CD4-positive, CD25-positive, alpha-beta regulatory T cell (primary cell): ENCODE measurements around the gene ORM2. TPM values are rescaled to one million over a fixed set of nuclear protein-coding genes. Genes with fewer than 3 reads are reported as not detected.

Experiments used
- ATAC-seq, 2 donors: fragments of 150-1000 bp; cut with Tn5 transposase; one replicate each; pipeline ENCODE4 v1.10.0; 2021; ENCODE audit warnings: low read depth in 2 of 2, moderate number of reproducible peaks in 2 of 2, moderate library complexity in 1 of 2
- DNase-seq, 3 donors: peaks; one replicate each; pipeline versions ENCODE4 v3.0.0 to v3.0.0-alpha.2; 2012 to 2022; ENCODE audit warnings: mixed read lengths in 1 of 3
- H3K27ac ChIP-seq: one replicate; pipeline ENCODE4 v1.7.0; 2013; ENCODE audit warnings: mild to moderate bottlenecking, low read length; ENCODE audit not compliant: insufficient read depth, poor library complexity, severe bottlenecking
- H3K27me3 ChIP-seq: one replicate; pipeline ENCODE4 v1.7.0; 2013; ENCODE audit warnings: low read length; ENCODE audit not compliant: control insufficient read depth, insufficient read depth
- H3K36me3 ChIP-seq: one replicate; pipeline ENCODE4 v1.7.0; 2013; ENCODE audit warnings: mild to moderate bottlenecking, low read length, moderate library complexity; ENCODE audit not compliant: control insufficient read depth, insufficient read depth
- H3K4me1 ChIP-seq: 2 replicates; pipeline ENCODE4 v1.7.0; 2013; ENCODE audit warnings: mild to moderate bottlenecking, low read length; ENCODE audit not compliant: insufficient read depth, control insufficient read depth, poor library complexity, severe bottlenecking
- H3K4me3 ChIP-seq: one replicate; pipeline ENCODE4 v1.7.0; 2013; ENCODE audit warnings: low read depth, mild to moderate bottlenecking, low read length, moderate library complexity
- H3K9me3 ChIP-seq, 2 experiments: 1 replicate in 1 of 2; 2 replicates in 1 of 2; pipeline ENCODE4 v1.7.0; 2013; ENCODE audit warnings: low read length in 2 of 2, mild to moderate bottlenecking in 1 of 2, moderate library complexity in 1 of 2; ENCODE audit not compliant: control insufficient read depth in 2 of 2
- H3K27ac Mint-ChIP-seq, 3 donors: one replicate each; pipeline ENCODE4 v1.8.0; 2020 to 2022; ENCODE audit warnings: mild to moderate bottlenecking in 3 of 3, mixed read lengths in 3 of 3, moderate library complexity in 2 of 3
- H3K27me3 Mint-ChIP-seq: one replicate; pipeline ENCODE4 v1.8.0; 2022; ENCODE audit warnings: mild to moderate bottlenecking, mixed read lengths
- H3K36me3 Mint-ChIP-seq: one replicate; pipeline ENCODE4 v1.8.0; 2020; ENCODE audit warnings: mixed read lengths
- H3K4me1 Mint-ChIP-seq, 4 donors: one replicate each; pipeline ENCODE4 v1.8.0; 2020 to 2022; ENCODE audit warnings: mixed read lengths in 4 of 4, mild to moderate bottlenecking in 1 of 4
- H3K4me3 Mint-ChIP-seq, 4 donors: one replicate each; pipeline ENCODE4 v1.8.0; 2020 to 2022; ENCODE audit warnings: mild to moderate bottlenecking in 4 of 4, mixed read lengths in 4 of 4, moderate library complexity in 3 of 4
- H3K9me3 Mint-ChIP-seq, 7 donors: one replicate each; pipeline ENCODE4 v1.8.0; 2020 to 2022; ENCODE audit warnings: mixed read lengths in 7 of 7, mild to moderate bottlenecking in 3 of 7, moderate library complexity in 2 of 7
- polyA plus RNA-seq, 4 donors: library from polyadenylated mRNA; unstranded; fragments of 300-500 nt; fragmentation: Illumina TruSeq; gene quantifications; one replicate each; pipeline ENCODE4 v1.2.3, GENCODE V29; 2021
- total RNA-seq: library from RNA; stranded (reverse); gene quantifications from one replicate; pipeline ENCODE4 v1.2.3, GENCODE V29; 2022

ORM2 gene
- total and polyA plus RNA-seq, 5 donors from 2014 or later: not detected

DNA sequence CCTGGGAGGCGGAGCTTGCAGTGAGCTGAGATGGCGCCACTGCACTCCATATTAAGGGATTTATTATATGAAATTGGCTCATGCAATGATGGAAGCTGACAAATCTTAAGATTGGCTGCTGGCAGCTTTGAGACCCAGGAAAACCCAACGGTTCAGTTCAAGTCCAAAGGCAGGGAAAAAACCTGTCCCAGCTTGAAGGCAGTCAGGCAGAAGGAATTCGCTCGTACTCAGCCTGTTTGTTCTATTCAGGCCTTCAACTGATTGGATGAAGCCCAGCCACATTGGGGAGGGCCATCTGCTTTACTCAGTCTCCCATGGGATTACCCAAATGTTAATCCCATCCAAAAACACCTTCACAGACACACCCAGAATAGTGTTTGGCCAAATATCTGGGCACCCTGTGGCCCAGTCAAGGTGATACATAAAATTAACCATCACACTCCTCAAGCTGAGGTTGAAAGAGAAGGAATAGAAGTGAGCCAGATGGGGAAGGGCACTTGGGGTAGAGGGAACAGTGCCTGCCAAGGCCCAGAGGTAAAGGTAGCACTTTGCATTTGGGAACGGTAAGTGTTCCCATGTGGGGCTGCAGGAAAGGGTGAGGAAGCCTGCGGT, 15.3 kb upstream of the ORM2 start:
- H3K27me3 ChIP-seq: no peaks in the 10 kb centered on the region
- Mint-ChIP-seq H3K4me1 (peaks cover 0 to 2% (median 0%) of the 10 kb centered on the region in 4 donors), H3K36me3 (no peaks in the 10 kb centered on the region), H3K4me3 (no peak overlapping the region), H3K27ac (no peak overlapping the region), H3K27me3 (peaks cover 14% of the 10 kb centered on the region), H3K9me3 (no peaks in the 10 kb centered on the region)
- no peak overlapping the region for H3K27ac ChIP-seq
- no peaks in the 10 kb centered on the region for H3K36me3 ChIP-seq
- ATAC-seq: no peak
- DNase-seq: no peak
- H3K4me3 ChIP-seq: no peak overlapping the region
- H3K9me3 ChIP-seq: no peaks in the 10 kb centered on the region
- H3K4me1 ChIP-seq: no peaks in the 10 kb centered on the region

- Histone ChIP-seq H3K27ac (no peak overlapping the region), H3K27me3 (no peaks in the 10 kb centered on the region), H3K9me3 (no peaks in the 10 kb centered on the region), H3K4me3 (no peak overlapping the region), H3K4me1 (no peaks in the 10 kb centered on the region), H3K36me3 (no peaks in the 10 kb centered on the region)
- Mint-ChIP-seq H3K4me1 (peaks cover 0 to 3% (median 0%) of the 10 kb centered on the region in 4 donors), H3K4me3 (no peak overlapping the region), H3K27me3 (peaks cover 14% of the 10 kb centered on the region), H3K9me3 (no peaks in the 10 kb centered on the region), H3K27ac (no peak overlapping the region), H3K36me3 (no peaks in the 10 kb centered on the region)
- ATAC-seq: no peak
- no peak for DNase-seq
Observed at GRCh38 chr9:114314881-114315722, 14.6 kb upstream of the ORM2 start.

DNA sequence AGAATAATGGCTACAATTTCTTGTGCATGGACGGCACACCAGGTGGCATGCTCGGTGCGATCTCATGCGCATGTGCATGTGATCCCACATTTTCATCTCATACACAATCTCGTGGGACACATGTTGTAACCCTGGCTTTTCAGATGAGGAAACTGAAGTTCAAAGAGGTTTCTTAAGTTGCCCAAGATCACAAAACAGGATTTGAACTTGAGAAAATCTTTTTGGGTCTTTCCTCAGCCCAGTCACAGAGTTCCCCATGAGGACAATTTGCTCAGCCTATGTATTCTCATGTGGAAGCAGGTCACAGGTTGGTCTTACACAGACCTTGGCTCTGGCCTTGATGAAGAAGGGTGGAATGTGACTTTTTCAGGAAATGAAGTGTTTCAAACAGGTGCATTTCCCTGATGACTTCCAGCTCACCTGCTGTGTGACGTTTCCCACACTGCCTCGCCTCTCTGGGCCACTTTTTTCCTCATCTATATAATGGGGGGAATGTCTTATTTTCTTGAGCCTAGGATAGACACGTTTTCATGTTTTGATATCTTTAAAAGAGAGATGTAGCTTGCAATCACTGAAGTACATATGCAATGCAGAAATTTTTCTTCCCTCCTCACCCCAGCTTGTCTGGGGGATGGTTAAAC, 13.8 kb upstream of the ORM2 start:
- Histone ChIP-seq H3K4me3 (no peak overlapping the region), H3K27me3 (no peaks in the 10 kb centered on the region), H3K9me3 (no peaks in the 10 kb centered on the region), H3K27ac (no peak overlapping the region), H3K36me3 (no peaks in the 10 kb centered on the region), H3K4me1 (no peaks in the 10 kb centered on the region)
- no peak overlapping the region for H3K4me3 Mint-ChIP-seq
- ATAC-seq (no peak), DNase-seq (no peak)
- peaks cover 0 to 3% (median 0%) of the 10 kb centered on the region in 4 donors for H3K4me1 Mint-ChIP-seq
- peaks cover 18% of the 10 kb centered on the region for H3K27me3 Mint-ChIP-seq
- peak overlapping the region in 1 of 3 donors; percentile 10 for H3K27ac Mint-ChIP-seq
- no peaks in the 10 kb centered on the region for H3K9me3 Mint-ChIP-seq
- no peaks in the 10 kb centered on the region for H3K36me3 Mint-ChIP-seq

DNA sequence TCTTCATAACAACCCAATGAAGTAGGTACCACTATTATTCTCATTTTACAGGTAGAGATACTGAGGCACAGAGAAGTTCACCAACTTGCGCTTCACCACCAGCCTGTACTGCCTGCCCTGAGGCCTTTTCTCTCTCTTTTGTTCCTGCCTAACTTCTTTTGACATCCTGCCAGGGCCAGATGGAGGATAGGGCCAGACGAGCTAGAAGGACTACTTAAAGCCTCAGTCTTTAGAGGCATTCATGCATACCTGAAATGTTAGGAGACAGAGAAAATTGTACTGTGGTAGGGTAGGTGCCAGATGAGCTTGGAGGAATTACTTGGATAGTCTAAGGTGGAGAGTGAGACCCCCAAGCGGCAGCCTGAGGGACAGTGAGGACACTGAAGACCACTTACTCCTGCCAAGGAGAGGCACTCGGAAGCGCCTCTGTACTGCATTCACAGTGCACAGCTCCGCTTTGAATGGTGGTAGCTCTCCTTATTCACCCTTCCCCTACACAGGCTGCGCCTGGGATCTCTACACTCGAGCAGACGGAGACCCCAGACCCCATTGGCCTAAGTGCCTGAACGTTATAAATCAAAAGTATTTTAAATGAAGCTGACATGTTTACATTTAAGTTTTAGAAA, 13.0 kb upstream of the ORM2 start:
- no peaks in the 10 kb centered on the region for H3K27me3 ChIP-seq
- H3K9me3 ChIP-seq: no peaks in the 10 kb centered on the region
- Mint-ChIP-seq H3K27me3 (peaks cover 19% of the 10 kb centered on the region), H3K27ac (peak overlapping the region in 1 of 3 donors; percentile 10), H3K9me3 (no peaks in the 10 kb centered on the region), H3K36me3 (no peaks in the 10 kb centered on the region), H3K4me1 (peaks cover 0 to 3% (median 0%) of the 10 kb centered on the region in 4 donors), H3K4me3 (no peak overlapping the region)
- no peaks in the 10 kb centered on the region for H3K4me1 ChIP-seq
- ATAC-seq: no peak
- H3K36me3 ChIP-seq: no peaks in the 10 kb centered on the region
- no peak overlapping the region for H3K27ac ChIP-seq
- no peak for DNase-seq
- no peak overlapping the region for H3K4me3 ChIP-seq

DNA sequence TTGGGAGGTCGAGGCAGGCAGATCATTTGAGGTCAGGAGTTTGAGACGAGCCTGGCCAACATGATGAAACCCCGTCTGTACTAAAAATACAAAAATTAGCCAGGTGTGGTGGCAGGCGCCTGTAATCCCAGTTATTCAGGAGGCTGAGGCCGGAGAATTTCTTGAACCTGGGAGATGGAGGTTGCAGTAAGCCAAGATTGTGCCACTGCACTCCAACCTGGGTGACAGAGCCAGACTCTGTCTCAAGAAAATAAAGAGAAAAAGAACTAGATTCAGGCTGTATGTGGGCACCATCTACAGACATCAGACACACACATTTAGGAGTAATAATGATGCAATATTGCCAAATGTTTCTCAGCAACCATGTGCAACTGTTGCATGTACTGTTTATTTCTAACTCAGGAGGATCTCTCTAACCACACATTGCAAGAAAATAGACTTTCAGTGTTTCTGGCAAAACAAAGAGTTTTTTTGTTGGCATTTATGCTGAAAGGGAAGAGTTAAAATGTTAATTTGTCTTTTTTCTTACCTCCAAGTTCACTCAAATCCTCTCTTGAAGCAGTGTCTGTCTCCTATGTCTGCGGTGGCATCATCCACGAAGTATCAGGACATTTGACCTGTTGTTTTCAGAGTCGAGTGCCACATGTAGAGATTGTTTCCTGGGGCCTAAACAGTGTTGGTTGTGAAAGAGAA, 11.9 kb upstream of the ORM2 start:
- H3K9me3 Mint-ChIP-seq: no peaks in the 10 kb centered on the region
- Histone ChIP-seq H3K4me3 (no peak overlapping the region), H3K9me3 (no peaks in the 10 kb centered on the region), H3K36me3 (no peaks in the 10 kb centered on the region), H3K4me1 (no peaks in the 10 kb centered on the region), H3K27me3 (no peaks in the 10 kb centered on the region), H3K27ac (no peak overlapping the region)
- H3K27ac Mint-ChIP-seq: peak overlapping the region in 1 of 3 donors; percentile 32
- DNase-seq (no peak), ATAC-seq (no peak)
- peaks cover 24% of the 10 kb centered on the region for H3K27me3 Mint-ChIP-seq
- no peaks in the 10 kb centered on the region for H3K36me3 Mint-ChIP-seq
- H3K4me1 Mint-ChIP-seq: peaks cover 0 to 3% (median 0%) of the 10 kb centered on the region in 4 donors
- no peak overlapping the region for H3K4me3 Mint-ChIP-seq

DNA sequence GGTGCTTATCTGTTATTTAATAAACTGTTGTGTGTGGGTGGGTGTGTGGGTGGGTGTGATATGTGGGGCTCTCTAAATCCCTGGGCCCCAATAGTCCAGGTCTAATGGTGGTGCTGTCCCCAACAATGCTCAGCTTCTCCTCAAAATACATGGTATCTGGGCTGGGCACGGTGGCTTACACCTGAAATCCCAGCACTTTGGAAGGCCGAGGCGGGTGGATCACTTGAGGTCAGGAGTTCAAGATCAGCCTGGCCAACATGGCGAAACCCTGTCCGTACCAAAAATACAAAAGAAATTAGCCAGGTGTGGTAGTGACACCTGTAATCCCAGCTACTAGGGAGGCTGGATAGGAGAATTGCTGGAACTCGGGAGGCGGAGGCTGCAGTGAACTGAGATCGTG, 11.3 kb upstream of the ORM2 start:
- Histone ChIP-seq H3K27ac (no peak overlapping the region), H3K27me3 (no peaks in the 10 kb centered on the region), H3K9me3 (no peaks in the 10 kb centered on the region), H3K4me1 (no peaks in the 10 kb centered on the region), H3K36me3 (no peaks in the 10 kb centered on the region), H3K4me3 (no peak overlapping the region)
- Mint-ChIP-seq H3K4me3 (no peak overlapping the region), H3K27me3 (peaks cover 24% of the 10 kb centered on the region), H3K27ac (no peak overlapping the region), H3K36me3 (no peaks in the 10 kb centered on the region), H3K4me1 (peaks cover 0 to 3% (median 0%) of the 10 kb centered on the region in 4 donors), H3K9me3 (no peaks in the 10 kb centered on the region)
- ATAC-seq (no peak), DNase-seq (no peak)

GRCh38 chr9:114319147-114319546, 10.5 kb upstream of the ORM2 start:
- ATAC-seq: no peak

More at GRCh38 chr9:114319147-114319546, 10.5 kb upstream of the ORM2 start:
- Mint-ChIP-seq H3K27me3 (peaks cover 24% of the 10 kb centered on the region), H3K4me3 (no peak overlapping the region), H3K4me1 (peaks cover 0 to 3% (median 0%) of the 10 kb centered on the region in 4 donors), H3K9me3 (no peaks in the 10 kb centered on the region), H3K36me3 (no peaks in the 10 kb centered on the region), H3K27ac (no peak overlapping the region)
- no peaks in the 10 kb centered on the region for H3K36me3 ChIP-seq
- H3K4me1 ChIP-seq: no peaks in the 10 kb centered on the region
- no peaks in the 10 kb centered on the region for H3K27me3 ChIP-seq
- no peak for DNase-seq
- no peaks in the 10 kb centered on the region for H3K9me3 ChIP-seq
- H3K27ac ChIP-seq: no peak overlapping the region
- no peak overlapping the region for H3K4me3 ChIP-seq
